DND-41 (cell line): ENCODE results near the gene MYADML2.

Experiments
- ATAC-seq: fragments of 200-7000 bp; cut with Tn5 transposase; 3 replicates; pipeline ENCODE4 v1.9.1; 2021; ENCODE audit warnings: low read depth; ENCODE audit not compliant: insufficient read depth
- DNase-seq: peaks from one replicate; pipeline ENCODE4 v3.0.0-alpha.2; 2020
- H2AFZ ChIP-seq: 2 replicates; pipeline ENCODE4 v1.6.0; 2012; ENCODE audit warnings: low read depth, low read length
- H3K27ac ChIP-seq: 2 replicates; pipeline ENCODE4 v1.5.1; 2012; ENCODE audit warnings: low read length, inconsistent platforms
- H3K27me3 ChIP-seq: fragments of 200-600 bp; sonication (generic); 2 replicates; pipeline ENCODE4 v1.6.0; 2012; ENCODE audit warnings: low read length, mild to moderate bottlenecking, inconsistent platforms; ENCODE audit not compliant: insufficient read depth, poor library complexity
- H3K36me3 ChIP-seq: 2 replicates; pipeline ENCODE4 v1.5.1; 2012; ENCODE audit warnings: low read length, inconsistent platforms; ENCODE audit not compliant: insufficient read depth
- H3K4me1 ChIP-seq: 2 replicates; pipeline ENCODE4 v1.5.1; 2012; ENCODE audit warnings: mild to moderate bottlenecking, low read length; ENCODE audit not compliant: insufficient read depth
- H3K4me2 ChIP-seq: 2 replicates; pipeline ENCODE4 v1.6.0; 2012; ENCODE audit warnings: mild to moderate bottlenecking, moderate library complexity, low read length, inconsistent platforms; ENCODE audit not compliant: insufficient read depth
- H3K4me3 ChIP-seq, 2 experiments: fragments of 200-600 bp in 1 of 2; shearing (Covaris generic) in 1 of 2; 2 replicates each; pipeline ENCODE4 v1.5.1; 2012 to 2016; ENCODE audit warnings: inconsistent platforms in 2 of 2, low read length in 2 of 2, mild to moderate bottlenecking in 2 of 2, low read depth in 1 of 2, moderate library complexity in 1 of 2
- H3K79me2 ChIP-seq: 2 replicates; pipeline ENCODE4 v1.6.0; 2012; ENCODE audit warnings: low read length, inconsistent platforms; ENCODE audit not compliant: insufficient read depth
- H3K9ac ChIP-seq: 2 replicates; pipeline ENCODE4 v1.6.0; 2012; ENCODE audit warnings: low read depth, mild to moderate bottlenecking, inconsistent platforms, low read length, moderate library complexity
- H3K9me3 ChIP-seq: 2 replicates; pipeline ENCODE4 v1.5.1; 2012; ENCODE audit warnings: low read length, moderate library complexity, mild to moderate bottlenecking, inconsistent platforms; ENCODE audit not compliant: insufficient read depth, severe bottlenecking
- H4K20me1 ChIP-seq: 2 replicates; pipeline ENCODE4 v1.6.0; 2012; ENCODE audit warnings: low read length; ENCODE audit not compliant: insufficient read depth
- CTCF ChIP-seq: IDR thresholded peaks from 2 replicates; pipeline ENCODE4 v1.5.1; 2012; ENCODE audit warnings: borderline replicate concordance, low read length, moderate library complexity, mild to moderate bottlenecking; ENCODE audit not compliant: poor library complexity, severe bottlenecking; ENCODE audit errors: extremely low read depth
- EZH2 ChIP-seq: IDR thresholded peaks from 3 replicates; pipeline ENCODE4 v1.6.1; 2012; ENCODE audit warnings: borderline replicate concordance, low read depth, mild to moderate bottlenecking, moderate library complexity, low read length, inconsistent platforms; ENCODE audit not compliant: severe bottlenecking

Gene MYADML2

GRCh38 chr17:81941484-81942166, 5.4 kb downstream of the MYADML2 start:
- H3K27ac ChIP-seq: no peak overlapping the region
- no peaks in the 10 kb centered on the region for H3K27me3 ChIP-seq
- H3K9ac ChIP-seq: no peak overlapping the region
- TF ChIP-seq CTCF: no peak
- no peak for TF ChIP-seq EZH2
- ATAC-seq: no peak
- no peaks in the 10 kb centered on the region for H3K9me3 ChIP-seq
- H3K36me3 ChIP-seq: no peaks in the 10 kb centered on the region
- no peak overlapping the region for H2AFZ ChIP-seq
- H4K20me1 ChIP-seq: no peaks in the 10 kb centered on the region
- no peak for DNase-seq
- H3K4me1 ChIP-seq: no peaks in the 10 kb centered on the region
- H3K4me2 ChIP-seq: no peak overlapping the region
- no peak overlapping the region for H3K4me3 ChIP-seq
- H3K79me2 ChIP-seq: no peaks in the 10 kb centered on the region

- DNase-seq (no peak), ATAC-seq (no peak; the same call in 2 of the 3 replicates)
- Histone ChIP-seq H3K27me3 (no peaks in the 10 kb centered on the region), H2AFZ (no peak overlapping the region), H4K20me1 (no peaks in the 10 kb centered on the region), H3K9ac (no peak overlapping the region), H3K79me2 (no peaks in the 10 kb centered on the region), H3K4me1 (no peaks in the 10 kb centered on the region), H3K27ac (no peak overlapping the region), H3K36me3 (no peaks in the 10 kb centered on the region), H3K9me3 (no peaks in the 10 kb centered on the region), H3K4me3 (no peak overlapping the region), H3K4me2 (no peak overlapping the region)
- TF ChIP-seq EZH2: no peak
- no peak for TF ChIP-seq CTCF
Observed at GRCh38 chr17:81940538-81941483, 6.2 kb downstream of the MYADML2 start.

GRCh38 chr17:81939881-81940385, 7.1 kb downstream of the MYADML2 start:
- no peaks in the 10 kb centered on the region for H4K20me1 ChIP-seq
- TF ChIP-seq CTCF: no peak
- no peak for TF ChIP-seq EZH2
- H3K27me3 ChIP-seq: no peaks in the 10 kb centered on the region
- no peaks in the 10 kb centered on the region for H3K36me3 ChIP-seq
- H3K9me3 ChIP-seq: no peaks in the 10 kb centered on the region
- H3K9ac ChIP-seq: no peak overlapping the region
- no peaks in the 10 kb centered on the region for H3K4me1 ChIP-seq
- H3K4me3 ChIP-seq: no peak overlapping the region
- H3K27ac ChIP-seq: no peak overlapping the region
- no peak overlapping the region for H3K4me2 ChIP-seq
- no peaks in the 10 kb centered on the region for H3K79me2 ChIP-seq
- DNase-seq (no peak), ATAC-seq (no peak)
- no peak overlapping the region for H2AFZ ChIP-seq
